ENCODE measurements around the gene L3MBTL4. TPM values are rescaled to one million over a fixed set of nuclear protein-coding genes. Genes with fewer than 3 reads are reported as not detected.
"Not testable (repeated sequence)": the region's sequence is repeated elsewhere in the genome, so short reads cannot be mapped to it uniquely, and the experiment has no call there.

The L3MBTL4 gene
- total RNA-seq, 1 donor from 2014 or later = 8.5 TPM

GRCh38 chr18:6194640-6195039 lies 220.1 kb downstream of the L3MBTL4 start:
- DNase-seq (ENCODE audit: low spot score) = no peak

GRCh38 chr18:6185782-6186181 lies 228.9 kb downstream of the L3MBTL4 start:
- DNase-seq (ENCODE audit: low spot score) = not testable (repeated sequence)

GRCh38 chr18:6174983-6175745 lies 239.5 kb downstream of the L3MBTL4 start:
- DNase-seq (ENCODE audit: low spot score) = no peak

GRCh38 chr18:6170604-6171003 lies 244.1 kb downstream of the L3MBTL4 start:
- DNase-seq (ENCODE audit: low spot score) = no peak

- DNase-seq (ENCODE audit: low spot score) = no peak
Measured at GRCh38 chr18:6161549-6161948, 253.2 kb downstream of the L3MBTL4 start.

GRCh38 chr18:6159426-6159825 lies 255.3 kb downstream of the L3MBTL4 start:
- no peak for DNase-seq (ENCODE audit: low spot score)

- no peak for DNase-seq (ENCODE audit: low spot score)
Measured at GRCh38 chr18:6158958-6159357, 255.8 kb downstream of the L3MBTL4 start.

GRCh38 chr18:6156446-6156845 lies 258.3 kb downstream of the L3MBTL4 start:
- no peak for DNase-seq (ENCODE audit: low spot score)

GRCh38 chr18:6155707-6156106 lies 259.0 kb downstream of the L3MBTL4 start:
- DNase-seq (ENCODE audit: low spot score) = no peak

- no peak for DNase-seq (ENCODE audit: low spot score)
Measured at GRCh38 chr18:6150430-6150829, 264.3 kb downstream of the L3MBTL4 start.

- no peak for DNase-seq (ENCODE audit: low spot score)
Measured at GRCh38 chr18:6146307-6146661, 268.4 kb downstream of the L3MBTL4 start.

- no peak for DNase-seq (ENCODE audit: low spot score)
Measured at GRCh38 chr18:6145645-6146306, 268.9 kb downstream of the L3MBTL4 start.

- DNase-seq (ENCODE audit: low spot score) = no peak
Measured at GRCh38 chr18:6139007-6139406, 275.7 kb downstream of the L3MBTL4 start.

GRCh38 chr18:6135901-6136300 lies 278.8 kb downstream of the L3MBTL4 start:
- not testable (repeated sequence) for DNase-seq (ENCODE audit: low spot score)

GRCh38 chr18:6135029-6135428 lies 279.7 kb downstream of the L3MBTL4 start:
- DNase-seq (ENCODE audit: low spot score) = not testable (repeated sequence)

GRCh38 chr18:6132751-6133368 lies 281.9 kb downstream of the L3MBTL4 start:
- DNase-seq (ENCODE audit: low spot score) = no peak

- no peak for DNase-seq (ENCODE audit: low spot score)
Measured at GRCh38 chr18:6120820-6121279, 293.9 kb downstream of the L3MBTL4 start.

GRCh38 chr18:6119761-6120160 lies 294.9 kb downstream of the L3MBTL4 start:
- DNase-seq (ENCODE audit: low spot score) = no peak

- no peak for DNase-seq (ENCODE audit: low spot score)
Measured at GRCh38 chr18:6118080-6118479, 296.6 kb downstream of the L3MBTL4 start.

- no peak for DNase-seq (ENCODE audit: low spot score)
Measured at GRCh38 chr18:6115710-6116109, 299.0 kb downstream of the L3MBTL4 start.

- no peak for DNase-seq (ENCODE audit: low spot score)
Measured at GRCh38 chr18:6113650-6114049, 301.1 kb downstream of the L3MBTL4 start.

GRCh38 chr18:6111726-6112125 lies 303.0 kb downstream of the L3MBTL4 start:
- no peak for DNase-seq (ENCODE audit: low spot score)

GRCh38 chr18:6109743-6110142 lies 305.0 kb downstream of the L3MBTL4 start:
- no peak for DNase-seq (ENCODE audit: low spot score)
